Body of pancreas (tissue), 4 donors: ENCODE measurements around the gene DENND1A.

ENCODE experiments used
- POLR2A ChIP-seq, 3 donors: fragments of 450-650 bp; IDR thresholded peaks; one replicate each; pipeline ENCODE4 v1.6.1; 2016; ENCODE audit warnings: antibody characterized with exemption in 3 of 3, mild to moderate bottlenecking in 2 of 3
- TF ChIP-seq, protein P1 (sequence below), 7 experiments: fragments of 450-650 bp in 4 of 7; fragments of 200-600 bp in 3 of 7; sonication (generic) in 3 of 7; IDR thresholded peaks; one replicate each; pipeline ENCODE4 v1.5.1; 2016 to 2019; ENCODE audit warnings: antibody characterized with exemption in 7 of 7

DNA sequence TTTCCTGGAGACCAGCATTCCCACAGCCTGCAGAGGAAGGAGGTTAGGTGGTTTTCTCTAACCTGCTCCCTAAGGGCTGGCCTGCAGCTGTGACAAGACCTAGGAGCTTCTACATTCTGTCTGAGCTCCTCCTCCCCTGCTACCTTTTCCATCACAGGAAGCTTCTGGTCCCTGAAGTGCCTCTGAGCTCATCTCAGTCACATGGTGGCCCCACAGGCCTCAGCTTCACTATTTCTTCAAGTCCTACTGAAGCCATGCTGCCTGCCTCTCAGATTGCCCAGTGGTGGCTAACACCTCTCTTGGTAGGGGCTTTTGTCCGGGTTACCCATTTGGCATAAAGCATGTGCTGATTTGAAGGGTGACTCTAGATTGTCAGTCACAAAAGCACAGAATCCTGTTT is 314.5 kb downstream of the DENND1A start:
- TF ChIP-seq, protein P1, sequence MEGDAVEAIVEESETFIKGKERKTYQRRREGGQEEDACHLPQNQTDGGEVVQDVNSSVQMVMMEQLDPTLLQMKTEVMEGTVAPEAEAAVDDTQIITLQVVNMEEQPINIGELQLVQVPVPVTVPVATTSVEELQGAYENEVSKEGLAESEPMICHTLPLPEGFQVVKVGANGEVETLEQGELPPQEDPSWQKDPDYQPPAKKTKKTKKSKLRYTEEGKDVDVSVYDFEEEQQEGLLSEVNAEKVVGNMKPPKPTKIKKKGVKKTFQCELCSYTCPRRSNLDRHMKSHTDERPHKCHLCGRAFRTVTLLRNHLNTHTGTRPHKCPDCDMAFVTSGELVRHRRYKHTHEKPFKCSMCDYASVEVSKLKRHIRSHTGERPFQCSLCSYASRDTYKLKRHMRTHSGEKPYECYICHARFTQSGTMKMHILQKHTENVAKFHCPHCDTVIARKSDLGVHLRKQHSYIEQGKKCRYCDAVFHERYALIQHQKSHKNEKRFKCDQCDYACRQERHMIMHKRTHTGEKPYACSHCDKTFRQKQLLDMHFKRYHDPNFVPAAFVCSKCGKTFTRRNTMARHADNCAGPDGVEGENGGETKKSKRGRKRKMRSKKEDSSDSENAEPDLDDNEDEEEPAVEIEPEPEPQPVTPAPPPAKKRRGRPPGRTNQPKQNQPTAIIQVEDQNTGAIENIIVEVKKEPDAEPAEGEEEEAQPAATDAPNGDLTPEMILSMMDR (IDR thresholded peaks at IDR 0.05), result no peak
- TF ChIP-seq POLR2A (IDR thresholded peaks at IDR 0.05), result no peak
